IPS-15b (cell line): Measurements from ENCODE around the gene ALG1.
"Not testable (repeated sequence)": the region's sequence is repeated elsewhere in the genome, so short reads cannot be mapped to it uniquely, and the experiment has no call there.

Source experiments
- H3K27me3 ChIP-seq: one replicate; pipeline ENCODE4 v1.6.1; 2013; ENCODE audit warnings: low read length; ENCODE audit not compliant: control insufficient read depth, insufficient read depth
- H3K36me3 ChIP-seq: one replicate; pipeline ENCODE4 v1.6.1; 2013; ENCODE audit warnings: low read length; ENCODE audit not compliant: control insufficient read depth, insufficient read depth
- H3K4me1 ChIP-seq: one replicate; pipeline ENCODE4 v1.6.1; 2013; ENCODE audit warnings: mild to moderate bottlenecking, low read length; ENCODE audit not compliant: control insufficient read depth, insufficient read depth
- H3K4me3 ChIP-seq: one replicate; pipeline ENCODE4 v1.5.1; 2013; ENCODE audit warnings: low read depth, low read length
- H3K9ac ChIP-seq: one replicate; pipeline ENCODE4 v1.6.1; 2013; ENCODE audit warnings: low read depth, mild to moderate bottlenecking, low read length
- H3K9me3 ChIP-seq: one replicate; pipeline ENCODE4 v1.6.1; 2013; ENCODE audit warnings: mild to moderate bottlenecking, low read length; ENCODE audit not compliant: control insufficient read depth, insufficient read depth

ALG1 gene

GRCh38 chr16:5083646-5084045 lies 12.0 kb downstream of the ALG1 start:
- H3K9me3 ChIP-seq, H3K27me3 ChIP-seq, H3K4me1 ChIP-seq, H3K4me3 ChIP-seq, H3K36me3 ChIP-seq, H3K9ac ChIP-seq: not testable (repeated sequence)

GRCh38 chr16:5084099-5084731 lies 12.6 kb downstream of the ALG1 start:
- H3K36me3 ChIP-seq, H3K4me3 ChIP-seq, H3K27me3 ChIP-seq, H3K9me3 ChIP-seq, H3K4me1 ChIP-seq, H3K9ac ChIP-seq: not testable (repeated sequence)

GRCh38 chr16:5084802-5085201 lies 13.2 kb downstream of the ALG1 start:
- H3K36me3 ChIP-seq, H3K4me3 ChIP-seq, H3K4me1 ChIP-seq, H3K9me3 ChIP-seq, H3K9ac ChIP-seq, H3K27me3 ChIP-seq: not testable (repeated sequence)

- not testable (repeated sequence) for H3K27me3 ChIP-seq, H3K9ac ChIP-seq, H3K4me3 ChIP-seq, H3K4me1 ChIP-seq, H3K36me3 ChIP-seq, H3K9me3 ChIP-seq
Measured at GRCh38 chr16:5085716-5086115, 14.1 kb downstream of the ALG1 start.

- not testable (repeated sequence) for H3K4me1 ChIP-seq, H3K4me3 ChIP-seq, H3K9ac ChIP-seq, H3K9me3 ChIP-seq, H3K27me3 ChIP-seq
- H3K36me3 ChIP-seq = peaks cover 13% of the 10 kb centered on the region
Measured at GRCh38 chr16:5088086-5088790, 16.6 kb downstream of the ALG1 start.

- H3K4me3 ChIP-seq = not testable (repeated sequence)
- peaks cover 14% of the 10 kb centered on the region for H3K36me3 ChIP-seq
Measured at GRCh38 chr16:5088936-5089335, 17.3 kb downstream of the ALG1 start.

DNA sequence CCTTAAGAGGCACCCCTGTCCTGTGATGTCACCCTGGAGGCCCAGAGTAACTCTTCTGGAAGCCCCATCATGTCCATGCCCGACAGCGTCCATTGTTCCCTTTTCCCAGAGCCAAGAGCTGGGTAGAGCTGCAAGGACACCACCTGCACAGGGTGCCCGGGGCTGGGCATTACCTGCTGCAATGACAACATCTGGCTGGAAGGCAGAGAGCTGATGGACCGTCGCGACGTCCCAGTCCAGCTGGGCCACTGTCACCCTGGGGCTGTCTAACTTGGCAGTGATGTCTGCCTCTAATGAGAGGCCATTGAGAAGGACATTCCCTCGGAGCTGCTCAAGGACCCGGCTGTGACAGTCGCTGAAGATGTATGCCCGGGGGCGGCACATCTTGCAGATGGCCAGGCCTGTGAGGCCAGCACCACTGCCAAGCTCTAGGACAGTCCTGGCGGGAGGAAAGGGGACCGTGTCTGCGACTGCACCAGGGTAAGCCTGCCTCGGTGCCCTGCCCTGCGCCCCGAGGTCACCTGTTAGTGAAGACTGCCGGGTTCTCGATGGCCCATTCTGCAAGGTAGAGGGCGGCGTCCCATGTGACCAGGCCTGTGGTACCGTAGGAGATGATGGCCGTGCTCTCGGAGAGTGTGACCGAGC lies 18.4 kb downstream of the ALG1 start:
- peaks cover 14% of the 10 kb centered on the region for H3K36me3 ChIP-seq
- H3K9ac ChIP-seq, H3K9me3 ChIP-seq, H3K27me3 ChIP-seq, H3K4me1 ChIP-seq, H3K4me3 ChIP-seq: not testable (repeated sequence)

More at GRCh38 chr16:5088936-5089335, 17.3 kb downstream of the ALG1 start:
- not testable (repeated sequence) for H3K27me3 ChIP-seq, H3K4me1 ChIP-seq, H3K9me3 ChIP-seq, H3K9ac ChIP-seq

DNA sequence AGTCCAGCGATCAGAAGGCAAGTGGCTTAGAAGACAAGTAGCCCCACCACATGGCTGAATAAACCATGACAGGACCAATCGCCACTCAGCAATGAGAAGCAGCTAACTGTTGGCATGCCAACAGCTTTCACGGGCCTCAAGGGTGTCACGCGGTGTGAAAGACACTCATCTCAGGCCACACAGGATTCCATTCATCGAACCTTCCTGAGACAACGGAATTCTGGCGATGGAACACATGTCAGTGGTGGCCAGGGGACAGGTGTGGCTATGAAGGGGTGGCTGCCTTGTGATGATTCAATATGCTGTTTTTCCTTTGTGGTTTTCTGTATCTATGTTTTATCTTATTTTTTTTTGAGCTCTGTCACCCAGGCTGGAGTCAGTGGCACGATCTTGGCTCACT lies 18.9 kb downstream of the ALG1 start:
- not testable (repeated sequence) for H3K4me3 ChIP-seq, H3K9me3 ChIP-seq, H3K4me1 ChIP-seq, H3K27me3 ChIP-seq, H3K9ac ChIP-seq
- H3K36me3 ChIP-seq = peaks cover 14% of the 10 kb centered on the region

DNA sequence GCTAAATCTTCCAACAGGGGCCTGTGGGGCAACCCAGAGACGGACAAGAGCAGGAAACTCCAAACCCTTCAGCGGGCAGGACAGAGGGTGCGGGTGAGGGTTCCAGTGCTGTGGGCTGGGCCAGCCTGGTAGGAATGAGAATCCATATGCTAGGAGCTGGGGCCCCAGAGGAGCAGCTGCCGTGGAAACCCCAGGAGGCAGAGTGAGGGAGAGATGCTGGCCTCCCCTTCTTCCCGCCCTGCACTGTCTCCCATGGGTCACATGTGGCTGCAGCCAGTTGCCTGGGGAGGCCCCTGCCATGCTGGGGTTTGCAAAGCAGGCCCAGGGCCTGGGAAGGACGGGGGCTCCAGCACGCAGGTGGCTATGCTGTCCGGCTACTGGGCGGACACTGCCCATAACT lies 21.4 kb downstream of the ALG1 start:
- not testable (repeated sequence) for H3K4me1 ChIP-seq, H3K27me3 ChIP-seq, H3K4me3 ChIP-seq, H3K9ac ChIP-seq, H3K9me3 ChIP-seq
- H3K36me3 ChIP-seq = peaks cover 14% of the 10 kb centered on the region

DNA sequence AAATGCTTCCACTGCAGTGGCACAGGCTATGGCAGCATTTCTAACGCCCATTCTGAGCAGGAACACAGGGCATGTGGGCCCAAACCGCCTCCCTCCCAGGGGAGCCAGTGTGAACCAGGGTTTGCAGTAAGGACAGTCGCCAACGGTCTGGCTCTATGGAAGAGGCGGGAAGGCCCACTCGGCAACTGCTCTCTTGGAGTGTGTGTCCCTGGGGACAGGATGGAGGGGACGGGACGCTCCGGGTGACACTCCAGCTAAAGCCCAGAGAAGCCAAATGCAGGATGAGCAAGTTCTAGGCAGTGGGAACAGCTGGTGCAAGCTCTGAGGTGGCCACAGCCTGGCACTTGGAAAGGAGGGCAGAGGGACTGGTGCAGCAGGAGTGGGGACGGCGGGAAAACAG lies 22.1 kb downstream of the ALG1 start:
- not testable (repeated sequence) for H3K9me3 ChIP-seq, H3K27me3 ChIP-seq, H3K4me3 ChIP-seq, H3K9ac ChIP-seq, H3K4me1 ChIP-seq
- peaks cover 14% of the 10 kb centered on the region for H3K36me3 ChIP-seq

GRCh38 chr16:5095145-5095830 lies 23.6 kb downstream of the ALG1 start:
- not testable (repeated sequence) for H3K36me3 ChIP-seq, H3K4me1 ChIP-seq, H3K4me3 ChIP-seq, H3K9me3 ChIP-seq, H3K27me3 ChIP-seq, H3K9ac ChIP-seq
